HepG2 (cell line): ENCODE data around the gene DELE1. TPM values are rescaled to one million over a fixed set of nuclear protein-coding genes. Genes with fewer than 3 reads are reported as not detected.
A peak's percentile ranks its signal among the peaks of the same experiment; 100 is the strongest.

ENCODE experiments used
- ATAC-seq: fragments of 200-7000 bp; cut with Tn5 transposase; 3 replicates; pipeline ENCODE4 v1.9.1; 2020; ENCODE audit warnings: mild to moderate bottlenecking, moderate library complexity
- BruUV-seq: library from RNA; stranded (reverse); fragments of 400-500 nt; replicated peaks from 2 replicates; lab custom pipeline; 2021; lab: Mats Ljungman, UMichigan
- CTCF ChIA-PET: fragments of 300-600 bp; formaldehyde crosslinking; extraction: SDS; loops from one replicate; lab custom pipeline; 2021; ENCODE audit warnings: low total read pairs, inconsistent platforms, low intra/inter-chr PET ratio; lab: Yijun Ruan, JAX
- POLR2A ChIA-PET: fragments of 350-600 bp; sonication (Branson Sonifier 250); formaldehyde crosslinking; loops from one replicate; lab custom pipeline; 2020; ENCODE audit warnings: antibody characterized with exemption, inconsistent platforms; lab: Yijun Ruan, JAX
- DNase-seq: peaks from one replicate; pipeline ENCODE4 v3.0.0-alpha.2; 2015; ENCODE audit warnings: low spot score
- FAIRE-seq: peaks from 3 replicates; lab custom pipeline; 2011; peaks lifted over from hg19 to GRCh38; lab: Jason Lieb, UNC
- H2AFZ ChIP-seq: one replicate; pipeline ENCODE4 v1.6.1; 2011; ENCODE audit warnings: low read length, inconsistent platforms
- H3K27ac ChIP-seq: fragments of 300-600 bp; 3 replicates; pipeline ENCODE4 v1.8.0; 2011; ENCODE audit warnings: mixed run types, mild to moderate bottlenecking, mixed read lengths, low read length, inconsistent platforms; ENCODE audit not compliant: insufficient read depth; ENCODE audit errors: extremely low read length
- H3K27me3 ChIP-seq, 2 experiments: fragments of 200-600 bp in 1 of 2; 2 replicates in 1 of 2; 3 replicates in 1 of 2; pipeline versions ENCODE4 v1.6.0 to v1.8.0; 2011; ENCODE audit warnings: low read length in 2 of 2, mild to moderate bottlenecking in 2 of 2, moderate library complexity in 2 of 2, inconsistent platforms in 1 of 2; ENCODE audit not compliant: insufficient read depth in 2 of 2, control insufficient read depth in 1 of 2
- H3K36me3 ChIP-seq, 2 experiments: fragments of 200-600 bp in 1 of 2; replicated peaks in 1 of 2; 2 replicates in 1 of 2; 3 replicates in 1 of 2; pipeline versions ENCODE4 v1.5.1 to v1.8.0; 2011; ENCODE audit warnings: low read length in 2 of 2, inconsistent platforms in 1 of 2; ENCODE audit not compliant: insufficient read depth in 2 of 2, control insufficient read depth in 1 of 2
- H3K4me1 ChIP-seq: 2 replicates; pipeline ENCODE4 v1.5.1; 2012; ENCODE audit warnings: low read length, inconsistent platforms; ENCODE audit not compliant: insufficient read depth
- H3K4me2 ChIP-seq: 2 replicates; pipeline ENCODE4 v1.6.0; 2011; ENCODE audit warnings: low read depth, low read length, inconsistent platforms
- H3K4me3 ChIP-seq, 3 experiments: fragments of 200-600 bp in 1 of 3; sonication (generic), shearing (Covaris generic) in 1 of 3; replicated peaks in 1 of 3; 2 replicates each; pipeline ENCODE4 v1.5.1; 2011 to 2016; ENCODE audit warnings: low read length in 3 of 3, inconsistent platforms in 2 of 3, low read depth in 2 of 3, mild to moderate bottlenecking in 2 of 3, control low read depth in 1 of 3, mixed read lengths in 1 of 3; ENCODE audit not compliant: insufficient read depth in 1 of 3
- H3K79me2 ChIP-seq: one replicate; pipeline ENCODE4 v1.6.1; 2011; ENCODE audit warnings: low read length, inconsistent platforms; ENCODE audit not compliant: insufficient read depth
- H3K9ac ChIP-seq: 2 replicates; pipeline ENCODE4 v1.6.0; 2011; ENCODE audit warnings: mild to moderate bottlenecking, low read depth, low read length, inconsistent platforms; ENCODE audit not compliant: insufficient read depth
- H3K9me3 ChIP-seq: 2 replicates; pipeline ENCODE4 v1.5.1; 2012; ENCODE audit warnings: mild to moderate bottlenecking, low read length
- H4K20me1 ChIP-seq: 2 replicates; pipeline ENCODE4 v1.6.0; 2011; ENCODE audit warnings: inconsistent platforms, mild to moderate bottlenecking, low read length, moderate library complexity; ENCODE audit not compliant: insufficient read depth
- CBX5 ChIP-seq: sonication (generic); formaldehyde crosslinking; IDR thresholded peaks from 2 replicates; pipeline ENCODE4 v1.4.0; 2020; ENCODE audit warnings: missing genetic modification reagents, borderline replicate concordance
- CENPBD1 ChIP-seq: sonication (generic); formaldehyde crosslinking; IDR thresholded peaks from 2 replicates; pipeline ENCODE4 v1.8.0; 2022; ENCODE audit warnings: missing genetic modification reagents, low read depth, mild to moderate bottlenecking, borderline replicate concordance
- KDM4B ChIP-seq: sonication (generic); formaldehyde crosslinking; IDR thresholded peaks from 2 replicates; pipeline ENCODE4 v1.4.0; 2020; ENCODE audit warnings: missing genetic modification reagents
- RFX3 ChIP-seq: IDR thresholded peaks from 2 replicates; pipeline ENCODE4 v1.6.1; 2016; ENCODE audit warnings: missing biosample characterization, missing genetic modification reagents
- ZNF280B ChIP-seq: sonication (generic); formaldehyde crosslinking; IDR thresholded peaks from 2 replicates; pipeline ENCODE4 v1.5.0; 2020; ENCODE audit warnings: missing genetic modification reagents, mild to moderate bottlenecking, borderline replicate concordance
- ZNF281 ChIP-seq: sonication (generic); formaldehyde crosslinking; IDR thresholded peaks from 2 replicates; pipeline ENCODE4 v1.4.0; 2020; ENCODE audit warnings: missing genetic modification reagents, borderline replicate concordance
- ZNF678 ChIP-seq: sonication (generic); formaldehyde crosslinking; IDR thresholded peaks from 2 replicates; pipeline ENCODE4 v1.4.0; 2020; ENCODE audit warnings: mild to moderate bottlenecking, missing genetic modification reagents
- WGBS: methylation state at CpG from one replicate; pipeline ENCODE4 v1.1.6; 2017; ENCODE audit warnings: low lambda C conversion rate; 5-methylcytosine and 5-hydroxymethylcytosine counted together
- in situ Hi-C: cut with HindIII; loops from 2 replicates; pipeline ENCODE4 v1.10.0; 2017; ENCODE audit warnings: low pct_unique_long_range_greater_than_20kb; ENCODE audit not compliant: extremely low pct_ligation_motif_present
- intact Hi-C: fragments of 100-400 bp; cut with micrococcal nuclease; formaldehyde crosslinking; loops from one replicate; pipeline ENCODE4 v1.10.0; 2022; ENCODE audit not compliant: unreplicated experiment
- polyA plus RNA-seq, 8 experiments: library from polyadenylated mRNA; depleted of rRNA in 3 of 8; stranded (reverse) in 7 of 8; unstranded in 1 of 8; fragments of >200 nt; fragmentation: Illumina TruSeq in 4 of 8; extraction: Trizol in 4 of 8; gene quantifications; 2 replicates each; pipeline versions ENCODE4 v1.2.1 to v1.2.3, GENCODE V29; 2011 to 2016; ENCODE audit warnings: low read depth in 4 of 8, missing spikeins in 1 of 8, mixed read lengths in 1 of 8; ENCODE audit not compliant: insufficient read depth in 1 of 8
- total RNA-seq, 5 experiments: library from RNA; depleted of rRNA; stranded (reverse); fragments of >200 nt; fragmentation: Illumina TruSeq; extraction: Trizol; gene quantifications; 2 replicates each; pipeline ENCODE4 v1.2.3, GENCODE V29; 2016; ENCODE audit warnings: low read depth in 1 of 5

Gene DELE1
- total and polyA plus RNA-seq, 2 of the 13 experiments (the other 11 are each of a cell fraction or from before 2014, with no cell fraction given): 57.5 to 90.3 TPM

GRCh38 chr5:141882594-141883183, 41.0 kb upstream of the DELE1 start:
- CTCF ChIA-PET: no interaction called here
- no peak for ATAC-seq

More at GRCh38 chr5:141882594-141883183, 41.0 kb upstream of the DELE1 start:
- in situ Hi-C loops: no loop called here
- intact Hi-C loops: no loop called here
- Histone ChIP-seq H4K20me1 (no peaks in the 10 kb centered on the region), H3K4me2 (no peak overlapping the region), H3K9me3 (no peaks in the 10 kb centered on the region), H3K79me2 (no peaks in the 10 kb centered on the region), H3K36me3 (no peaks in the 10 kb centered on the region), H2AFZ (no peak overlapping the region), H3K4me3 (no peak overlapping the region), H3K27ac (no peak overlapping the region), H3K9ac (no peak overlapping the region), H3K27me3 (peaks cover 3 to 32% of the 10 kb centered on the region in 2 experiments), H3K4me1 (peaks cover 24% of the 10 kb centered on the region)
- BruUV-seq: no TSS peak
- POLR2A ChIA-PET: interaction anchor here (1.1 kb wide), 1 partner anchor 42 kb away, joined by 4 read pairs; the partner anchor contains the start of gene DELE1
- TF ChIP-seq ZNF280B (CRISPR knock-in tag) (no peak), ZNF678 (CRISPR knock-in tag) (no peak), KDM4B (CRISPR knock-in tag) (no peak), CBX5 (CRISPR knock-in tag) (no peak), RFX3 (CRISPR knock-in tag) (0 out of 2 replicates have a peak, but pooled peaks have one; percentile 42), CENPBD1 (CRISPR knock-in tag) (no peak), ZNF281 (CRISPR knock-in tag) (peak; percentile 78; the same call in 1 of the 2 replicates)
- FAIRE-seq: no peak
- WGBS: 6% methylated on average over 13 of the region's 13 CpGs
- peak; percentile 15 for DNase-seq
